Esophagus squamous epithelium (tissue), 5 donors: Measurements from ENCODE around the gene CYTIP. TPM values are rescaled to one million over a fixed set of nuclear protein-coding genes. Genes with fewer than 3 reads are reported as not detected.

Experiments
- DNase-seq: peaks from one replicate; lab custom pipeline; 2025; lab: John Stamatoyannopoulos, UW
- H3K27ac ChIP-seq, 4 donors: fragments of 200-600 bp; sonication (generic); one replicate each; pipeline ENCODE4 v1.5.1; 2016 to 2019; ENCODE audit warnings: mild to moderate bottlenecking in 1 of 4
- H3K27me3 ChIP-seq, 4 donors: fragments of 200-600 bp; sonication (generic); 1 replicate in 3 of 4; 2 replicates in 1 of 4; pipeline versions ENCODE4 v1.5.1 to v1.6.0; 2017 to 2021; ENCODE audit warnings: antibody characterized with exemption in 1 of 4
- H3K36me3 ChIP-seq, 3 donors: fragments of 200-600 bp; sonication (generic); one replicate each; pipeline ENCODE4 v1.5.1; 2016 to 2019
- H3K4me1 ChIP-seq, 3 donors: fragments of 200-600 bp; sonication (generic); one replicate each; pipeline ENCODE4 v1.5.1; 2017 to 2019
- H3K4me3 ChIP-seq, 4 donors: fragments of 200-600 bp; sonication (generic); 1 replicate in 3 of 4; 2 replicates in 1 of 4; pipeline ENCODE4 v1.5.1; 2016 to 2019; ENCODE audit warnings: mild to moderate bottlenecking in 2 of 4, moderate library complexity in 1 of 4
- H3K9me3 ChIP-seq, 3 donors: fragments of 200-600 bp; sonication (generic); one replicate each; pipeline ENCODE4 v1.5.1; 2016 to 2019
- POLR2A ChIP-seq, 4 donors: fragments of 450-650 bp; IDR thresholded peaks; one replicate each; pipeline ENCODE4 v1.6.1; 2017; ENCODE audit warnings: antibody characterized with exemption in 4 of 4, mild to moderate bottlenecking in 4 of 4, moderate library complexity in 3 of 4
- WGBS, 2 donors: methylation state at CpG; one replicate each; pipeline ENCODE4 v1.1.5; 2018; 5-methylcytosine and 5-hydroxymethylcytosine counted together
- intact Hi-C: fragments of 100-400 bp; cut with DNase I; formaldehyde crosslinking; loops from one replicate; pipeline ENCODE4 v1.15.0; 2022
- total RNA-seq, 4 donors: library from RNA; depleted of rRNA; stranded (reverse); fragments of >200 nt; gene quantifications; one replicate each; pipeline ENCODE4 v1.1.0, GENCODE V29; 2016
- TF ChIP-seq, protein P1 (sequence below), 6 experiments: fragments of 450-650 bp in 4 of 6; fragments of 200-600 bp in 2 of 6; sonication (generic) in 2 of 6; IDR thresholded peaks; one replicate each; pipeline ENCODE4 v1.5.1; 2016 to 2019; ENCODE audit warnings: antibody characterized with exemption in 6 of 6, mild to moderate bottlenecking in 4 of 6, moderate library complexity in 4 of 6
- donor health status: DM: yes; HTN: yes; CAD: no.

Gene CYTIP
- total RNA-seq, 4 donors from 2014 or later, result 3.2 to 12.4 (median 3.6) TPM

GRCh38 chr2:157442636-157443035 lies 1.3 kb downstream of the CYTIP start:
- no peaks in the 10 kb centered on the region for H3K4me1 ChIP-seq
- no peak for TF ChIP-seq POLR2A (IDR thresholded peaks at IDR 0.05)
- TF ChIP-seq, protein P1, sequence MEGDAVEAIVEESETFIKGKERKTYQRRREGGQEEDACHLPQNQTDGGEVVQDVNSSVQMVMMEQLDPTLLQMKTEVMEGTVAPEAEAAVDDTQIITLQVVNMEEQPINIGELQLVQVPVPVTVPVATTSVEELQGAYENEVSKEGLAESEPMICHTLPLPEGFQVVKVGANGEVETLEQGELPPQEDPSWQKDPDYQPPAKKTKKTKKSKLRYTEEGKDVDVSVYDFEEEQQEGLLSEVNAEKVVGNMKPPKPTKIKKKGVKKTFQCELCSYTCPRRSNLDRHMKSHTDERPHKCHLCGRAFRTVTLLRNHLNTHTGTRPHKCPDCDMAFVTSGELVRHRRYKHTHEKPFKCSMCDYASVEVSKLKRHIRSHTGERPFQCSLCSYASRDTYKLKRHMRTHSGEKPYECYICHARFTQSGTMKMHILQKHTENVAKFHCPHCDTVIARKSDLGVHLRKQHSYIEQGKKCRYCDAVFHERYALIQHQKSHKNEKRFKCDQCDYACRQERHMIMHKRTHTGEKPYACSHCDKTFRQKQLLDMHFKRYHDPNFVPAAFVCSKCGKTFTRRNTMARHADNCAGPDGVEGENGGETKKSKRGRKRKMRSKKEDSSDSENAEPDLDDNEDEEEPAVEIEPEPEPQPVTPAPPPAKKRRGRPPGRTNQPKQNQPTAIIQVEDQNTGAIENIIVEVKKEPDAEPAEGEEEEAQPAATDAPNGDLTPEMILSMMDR (IDR thresholded peaks at IDR 0.05), result no peak
- no peaks in the 10 kb centered on the region for H3K27me3 ChIP-seq
- H3K9me3 ChIP-seq, result no peaks in the 10 kb centered on the region
- intact Hi-C loops, result no loop called here
- DNase-seq, result no peak
- WGBS, 2 donors, result 29 to 37% methylated on average over 5 of the region's 5 CpGs
- peak overlapping the region in 3 of 4 donors; percentile 34 to 57 (median 36) for H3K4me3 ChIP-seq
- H3K36me3 ChIP-seq, result no peaks in the 10 kb centered on the region
- peak overlapping the region in 3 of 4 donors; percentile 67 to 87 (median 68) for H3K27ac ChIP-seq

GRCh38 chr2:157442191-157442590 lies 1.7 kb downstream of the CYTIP start:
- Histone ChIP-seq H3K9me3 (no peaks in the 10 kb centered on the region), H3K4me3 (peak overlapping the region in 3 of 4 donors; percentile 34 to 57 (median 36)), H3K27me3 (no peaks in the 10 kb centered on the region), H3K27ac (peak overlapping the region; percentile 41 to 78 (median 68)), H3K4me1 (no peaks in the 10 kb centered on the region), H3K36me3 (no peaks in the 10 kb centered on the region)
- intact Hi-C loops, result no loop called here
- DNase-seq, result no peak
- WGBS, 2 donors, result 34 to 46% methylated on average over 2 of the region's 2 CpGs
- TF ChIP-seq POLR2A (IDR thresholded peaks at IDR 0.05), result no peak
- TF ChIP-seq, protein P1 (IDR thresholded peaks at IDR 0.05), result no peak

- DNase-seq, result no peak
- no peaks in the 10 kb centered on the region for H3K9me3 ChIP-seq
- H3K27me3 ChIP-seq, result no peaks in the 10 kb centered on the region
- 39 to 56% methylated on average over 2 of the region's 2 CpGs for WGBS, 2 donors
- H3K4me3 ChIP-seq, result peak overlapping the region in 3 of 4 donors; percentile 34 to 57 (median 36)
- peak overlapping the region; percentile 41 to 78 (median 68) for H3K27ac ChIP-seq
- TF ChIP-seq POLR2A (IDR thresholded peaks at IDR 0.05), result peak in 1 of 4 donors; percentile 62
- TF ChIP-seq, protein P1 (IDR thresholded peaks at IDR 0.05), result no peak
- intact Hi-C loops, result no loop called here
- no peaks in the 10 kb centered on the region for H3K4me1 ChIP-seq
- H3K36me3 ChIP-seq, result no peaks in the 10 kb centered on the region
Observed at GRCh38 chr2:157441072-157441454, 2.8 kb downstream of the CYTIP start.

GRCh38 chr2:157440404-157441071 lies 3.4 kb downstream of the CYTIP start:
- no peak for DNase-seq
- Histone ChIP-seq H3K4me3 (peak overlapping the region; percentile 8 to 57 (median 28)), H3K9me3 (no peaks in the 10 kb centered on the region), H3K27ac (peak overlapping the region; percentile 22 to 78 (median 68)), H3K36me3 (no peaks in the 10 kb centered on the region), H3K4me1 (no peaks in the 10 kb centered on the region), H3K27me3 (no peaks in the 10 kb centered on the region)
- TF ChIP-seq POLR2A (IDR thresholded peaks at IDR 0.05), result no peak
- TF ChIP-seq, protein P1 (IDR thresholded peaks at IDR 0.05), result no peak
- intact Hi-C loops, result no loop called here
- WGBS, 2 donors, result 58 to 64% methylated on average over 5 of the region's 5 CpGs

DNA sequence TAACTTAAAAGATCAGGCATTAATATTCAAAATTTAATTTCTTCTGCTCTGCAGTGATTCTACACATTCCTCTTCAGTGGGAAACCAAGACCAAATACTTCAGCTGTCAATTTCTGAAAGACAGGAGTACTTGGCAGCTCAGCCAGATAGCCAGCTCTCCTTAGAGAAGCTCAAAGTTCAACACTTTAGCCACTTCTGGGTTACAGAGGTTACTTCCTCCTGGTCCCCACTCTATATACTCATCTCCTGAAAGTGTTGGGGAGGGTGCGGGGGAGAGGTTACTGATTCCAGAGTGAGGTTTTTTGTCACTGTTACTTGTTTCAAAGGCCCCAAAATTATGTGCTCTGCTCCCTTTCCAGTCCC lies 4.1 kb downstream of the CYTIP start:
- DNase-seq, result no peak
- Histone ChIP-seq H3K27ac (peak overlapping the region; percentile 22 to 78 (median 68)), H3K27me3 (no peaks in the 10 kb centered on the region), H3K4me1 (no peaks in the 10 kb centered on the region), H3K4me3 (peak overlapping the region; percentile 8 to 57 (median 28)), H3K36me3 (no peaks in the 10 kb centered on the region), H3K9me3 (no peaks in the 10 kb centered on the region)
- 83% methylated on average over 1 of the region's 1 CpG; no CpG with 5 or more reads in 1 of the 2 donors for WGBS, 2 donors
- TF ChIP-seq, protein P1 (IDR thresholded peaks at IDR 0.05), result no peak
- TF ChIP-seq POLR2A (IDR thresholded peaks at IDR 0.05), result peak in 1 of 4 donors; percentile 40
- intact Hi-C loops, result no loop called here
